IMR-90 (cell line): ENCODE data around the gene MAP3K5.

Experiments
- BHLHE40 ChIP-seq: fragments of 150-350 bp; IDR thresholded peaks from 2 replicates; pipeline ENCODE4 v1.6.1; 2016; ENCODE audit warnings: mild to moderate bottlenecking, low read depth, low read length
- CHD1 ChIP-seq: IDR thresholded peaks from 2 replicates; pipeline ENCODE4 v1.6.1; 2012; ENCODE audit warnings: low read depth, low read length, improper control_type of control experiment
- CTCF ChIP-seq: conservative IDR thresholded peaks from 2 replicates; pipeline ENCODE4 v1.5.1; 2012; ENCODE audit warnings: mild to moderate bottlenecking, low read depth, low read length, improper control_type of control experiment
- ELK1 ChIP-seq: fragments of 150-350 bp; IDR thresholded peaks from 2 replicates; pipeline ENCODE4 v1.6.1; 2016; ENCODE audit warnings: low read depth, mild to moderate bottlenecking, low read length, moderate library complexity, borderline replicate concordance
- MAFK ChIP-seq: IDR thresholded peaks from 2 replicates; pipeline ENCODE4 v1.6.1; 2012; ENCODE audit warnings: low read depth, low read length, improper control_type of control experiment
- MAZ ChIP-seq: IDR thresholded peaks from 2 replicates; pipeline ENCODE4 v1.6.1; 2012; ENCODE audit warnings: low read depth, mild to moderate bottlenecking, low read length, improper control_type of control experiment, moderate library complexity, borderline replicate concordance
- MXI1 ChIP-seq: IDR thresholded peaks from 2 replicates; pipeline ENCODE4 v1.6.1; 2012; ENCODE audit warnings: low read depth, mild to moderate bottlenecking, low read length, moderate library complexity, borderline replicate concordance
- NFE2L2 ChIP-seq: fragments of 150-350 bp; IDR thresholded peaks from 2 replicates; pipeline ENCODE4 v1.6.1; 2016; ENCODE audit warnings: low read depth, mild to moderate bottlenecking, low read length
- POLR2A ChIP-seq: IDR thresholded peaks from 2 replicates; pipeline ENCODE4 v1.6.1; 2012; ENCODE audit warnings: mild to moderate bottlenecking, low read depth, low read length
- RAD21 ChIP-seq: IDR thresholded peaks from 2 replicates; pipeline ENCODE4 v1.6.1; 2012; ENCODE audit warnings: low read length, improper control_type of control experiment
- RCOR1 ChIP-seq: IDR thresholded peaks from 2 replicates; pipeline ENCODE4 v1.6.1; 2012; ENCODE audit warnings: mild to moderate bottlenecking, low read length, improper control_type of control experiment; ENCODE audit not compliant: insufficient replicate concordance
- RFX5 ChIP-seq: IDR thresholded peaks from 2 replicates; pipeline ENCODE4 v1.8.0; 2012; ENCODE audit warnings: low read depth, mild to moderate bottlenecking, low read length, moderate library complexity
- SMC3 ChIP-seq: fragments of 150-350 bp; IDR thresholded peaks from 2 replicates; pipeline ENCODE4 v1.6.1; 2016; ENCODE audit warnings: low read depth, mild to moderate bottlenecking, antibody characterized with exemption, low read length, moderate library complexity
- USF2 ChIP-seq: fragments of 150-350 bp; IDR thresholded peaks from 2 replicates; pipeline ENCODE4 v1.6.1; 2017; ENCODE audit warnings: mild to moderate bottlenecking, antibody characterized with exemption, low read length, low read depth

DNA sequence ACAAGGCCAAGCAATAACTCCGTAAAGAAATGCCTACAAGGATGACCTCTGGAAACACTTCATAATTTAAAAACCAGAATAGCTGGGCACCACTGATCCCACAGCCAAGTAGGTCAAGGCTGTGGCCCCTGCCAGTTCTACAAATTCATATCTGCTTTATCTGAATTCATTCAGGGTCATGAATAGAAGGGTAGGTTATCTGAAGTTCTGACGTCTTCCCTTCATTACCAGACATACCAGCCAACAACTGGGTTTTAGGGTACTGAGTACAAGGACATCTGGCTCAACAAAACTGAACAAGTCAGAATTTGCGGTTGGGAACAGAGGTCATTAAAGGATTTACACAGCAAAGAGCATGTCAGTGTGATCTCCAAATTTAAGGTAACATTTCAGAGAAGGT, 26.0 kb downstream of the MAP3K5 start:
- TF ChIP-seq BHLHE40 (no peak), RCOR1 (no peak), MAZ (no peak), POLR2A (no peak), CTCF (no peak), RAD21 (no peak), MXI1 (no peak), ELK1 (no peak), USF2 (no peak), RFX5 (no peak), CHD1 (no peak), NFE2L2 (no peak), MAFK (no peak), SMC3 (no peak)
